Ishikawa (cell line): ENCODE results near the gene USE1.

Experiments
- CEBPB ChIP-seq: IDR thresholded peaks from 2 replicates; pipeline ENCODE4 v1.6.1; 2012
- CREB1 ChIP-seq: IDR thresholded peaks from 2 replicates; pipeline ENCODE4 v1.6.1; 2012; ENCODE audit warnings: low read depth
- EGR1 ChIP-seq: IDR thresholded peaks from 2 replicates; pipeline ENCODE4 v1.6.1; 2012
- EP300 ChIP-seq: IDR thresholded peaks from 2 replicates; pipeline ENCODE4 v1.6.1; 2012; ENCODE audit warnings: borderline replicate concordance
- FOXM1 ChIP-seq: IDR thresholded peaks from 2 replicates; pipeline ENCODE4 v1.6.1; 2012; ENCODE audit warnings: low read depth, borderline replicate concordance
- MAX ChIP-seq: IDR thresholded peaks from 2 replicates; pipeline ENCODE4 v1.6.1; 2012
- NFIC ChIP-seq: IDR thresholded peaks from 2 replicates; pipeline ENCODE4 v1.6.1; 2012
- RAD21 ChIP-seq: IDR thresholded peaks from 2 replicates; pipeline ENCODE4 v1.6.1; 2012; ENCODE audit warnings: low read depth
- REST ChIP-seq: IDR thresholded peaks from 2 replicates; pipeline ENCODE4 v1.6.1; 2012; ENCODE audit warnings: low read depth, mild to moderate bottlenecking
- TAF1 ChIP-seq: IDR thresholded peaks from 2 replicates; pipeline ENCODE4 v1.6.1; 2012; ENCODE audit warnings: low read depth, mild to moderate bottlenecking
- TCF12 ChIP-seq: IDR thresholded peaks from 2 replicates; pipeline ENCODE4 v1.6.1; 2012; ENCODE audit warnings: low read depth
- TEAD4 ChIP-seq: IDR thresholded peaks from 2 replicates; pipeline ENCODE4 v1.6.1; 2012
- USF1 ChIP-seq: IDR thresholded peaks from 2 replicates; pipeline ENCODE4 v1.6.1; 2012
- YY1 ChIP-seq: IDR thresholded peaks from 2 replicates; pipeline ENCODE4 v1.6.1; 2012; ENCODE audit warnings: low read depth
- ZBTB7A ChIP-seq: IDR thresholded peaks from 2 replicates; pipeline ENCODE4 v1.6.1; 2012; ENCODE audit warnings: low read depth

USE1 gene

GRCh38 chr19:17215127-17215971 lies at the start of gene USE1:
TSS of gene USE1 (plus strand) at chr19:17215357. CDS start at chr19:17215406, 49 bp downstream.
- TF ChIP-seq YY1 (peak; percentile 99), NFIC (peak; percentile 44; the same call in 1 of the 2 replicates), EGR1 (peak; percentile 83), TCF12 (peak; percentile 80), TEAD4 (no peak), USF1 (peak; percentile 8; the same call in 1 of the 2 replicates), MAX (peak; percentile 78; the same call in 1 of the 2 replicates), CREB1 (no peak; the same call in 1 of the 2 replicates), FOXM1 (no peak), RAD21 (no peak), TAF1 (peak; percentile 97), REST (no peak), EP300 (peak; percentile 38), ZBTB7A (no peak), CEBPB (peak; percentile 4; the same call in 1 of the 2 replicates)

- TF ChIP-seq REST (no peak), CEBPB (no peak), ZBTB7A (no peak), MAX (no peak), CREB1 (no peak), EGR1 (no peak), FOXM1 (no peak), RAD21 (no peak), TCF12 (no peak)
Observed at GRCh38 chr19:17165715-17166114, 49.4 kb upstream of the USE1 start.

GRCh38 chr19:17170538-17171297 lies 44.4 kb upstream of the USE1 start:
- TF ChIP-seq TEAD4, result no peak
- TF ChIP-seq REST, result no peak
- TF ChIP-seq EGR1, result no peak
- no peak for TF ChIP-seq CEBPB
- TF ChIP-seq USF1, result no peak
- TF ChIP-seq FOXM1, result no peak
- no peak for TF ChIP-seq TCF12

- TF ChIP-seq CREB1 (no peak), YY1 (no peak), TAF1 (no peak), EGR1 (no peak)
Observed at GRCh38 chr19:17171874-17172273, 43.3 kb upstream of the USE1 start.
